GM18858 (cell line): Measurements from ENCODE around the gene PAGR1.
"Not testable (repeated sequence)": the region's sequence is repeated elsewhere in the genome, so short reads cannot be mapped to it uniquely, and the experiment has no call there.

Experiments
- ATAC-seq: cut with Tn5 transposase; IDR thresholded peaks from one replicate; pipeline ENCODE4 v1.9.1; 2021; ENCODE audit not compliant: unreplicated experiment

The PAGR1 gene

DNA sequence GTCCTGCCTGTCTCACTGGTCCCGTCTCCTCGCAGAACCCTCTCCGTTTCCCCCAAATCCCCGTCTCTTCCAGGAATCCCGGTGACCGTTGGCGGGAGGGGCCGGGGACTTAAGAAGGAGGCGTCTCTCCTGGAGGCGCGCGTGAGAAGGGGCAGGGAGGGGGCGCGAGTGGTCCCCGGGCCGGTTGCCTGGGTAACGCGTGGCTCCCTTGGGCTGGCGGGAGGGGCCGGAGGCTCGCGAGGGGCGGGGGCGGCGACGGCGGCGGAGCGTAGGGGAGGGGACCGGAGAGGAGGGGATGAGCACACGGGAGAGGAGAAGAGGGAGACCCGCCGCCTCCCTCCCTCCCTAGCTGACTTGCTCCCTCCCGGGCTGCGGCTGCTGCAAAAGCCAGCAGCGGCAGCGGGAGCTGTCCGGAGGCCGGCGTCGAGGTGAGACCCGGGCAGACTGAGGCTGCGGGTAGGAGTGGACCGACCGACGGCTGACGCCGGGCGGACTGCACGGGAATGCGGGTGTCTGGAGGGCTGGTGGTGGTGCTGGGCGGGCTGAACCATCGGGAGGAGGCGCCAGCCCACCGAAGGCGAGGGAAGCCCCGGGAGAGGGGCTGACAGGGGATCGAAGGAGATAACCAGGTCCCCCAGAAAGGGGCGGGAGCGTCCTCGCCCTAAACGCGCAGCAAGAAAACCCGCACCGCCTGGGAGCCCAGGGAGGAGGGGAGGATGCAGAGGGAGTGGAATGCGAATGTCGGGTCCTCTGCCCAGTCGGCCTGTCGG lies 3.9 kb upstream of the PAGR1 start, which contains the start of gene PRRT2:
Gene PRRT2 (plus strand): TSS at position 298 of the 770 bp plus-strand sequence. CDS start 862 bp downstream, outside the sequence.
- ATAC-seq = no peak

DNA sequence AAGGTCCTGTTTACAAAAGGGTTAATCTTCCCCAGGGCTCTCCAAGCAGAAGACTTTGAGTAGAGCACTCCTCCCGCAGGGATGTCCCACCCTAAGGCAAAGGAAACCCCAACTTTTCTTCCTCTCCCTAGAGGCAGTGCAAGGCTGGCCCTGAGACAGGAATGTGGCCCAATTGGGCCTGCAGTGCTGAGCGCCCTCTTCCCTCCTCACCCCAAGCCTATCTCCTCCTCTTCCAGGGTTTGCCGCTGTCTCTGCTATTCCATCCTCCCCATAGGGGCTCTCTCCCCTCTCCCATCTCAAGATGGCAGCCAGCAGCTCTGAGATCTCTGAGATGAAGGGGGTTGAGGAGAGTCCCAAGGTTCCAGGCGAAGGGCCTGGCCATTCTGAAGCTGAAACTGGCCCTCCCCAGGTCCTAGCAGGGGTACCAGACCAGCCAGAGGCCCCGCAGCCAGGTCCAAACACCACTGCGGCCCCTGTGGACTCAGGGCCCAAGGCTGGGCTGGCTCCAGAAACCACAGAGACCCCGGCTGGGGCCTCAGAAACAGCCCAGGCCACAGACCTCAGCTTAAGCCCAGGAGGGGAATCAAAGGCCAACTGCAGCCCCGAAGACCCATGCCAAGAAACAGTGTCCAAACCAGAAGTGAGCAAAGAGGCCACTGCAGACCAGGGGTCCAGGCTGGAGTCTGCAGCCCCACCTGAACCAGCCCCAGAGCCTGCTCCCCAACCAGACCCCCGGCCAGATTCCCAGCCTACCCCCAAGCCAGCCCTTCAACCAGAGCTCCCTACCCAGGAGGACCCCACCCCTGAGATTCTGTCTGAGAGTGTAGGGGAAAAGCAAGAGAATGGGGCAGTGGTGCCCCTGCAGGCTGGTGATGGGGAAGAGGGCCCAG lies 3.0 kb upstream of the PAGR1 start:
- no peak for ATAC-seq

DNA sequence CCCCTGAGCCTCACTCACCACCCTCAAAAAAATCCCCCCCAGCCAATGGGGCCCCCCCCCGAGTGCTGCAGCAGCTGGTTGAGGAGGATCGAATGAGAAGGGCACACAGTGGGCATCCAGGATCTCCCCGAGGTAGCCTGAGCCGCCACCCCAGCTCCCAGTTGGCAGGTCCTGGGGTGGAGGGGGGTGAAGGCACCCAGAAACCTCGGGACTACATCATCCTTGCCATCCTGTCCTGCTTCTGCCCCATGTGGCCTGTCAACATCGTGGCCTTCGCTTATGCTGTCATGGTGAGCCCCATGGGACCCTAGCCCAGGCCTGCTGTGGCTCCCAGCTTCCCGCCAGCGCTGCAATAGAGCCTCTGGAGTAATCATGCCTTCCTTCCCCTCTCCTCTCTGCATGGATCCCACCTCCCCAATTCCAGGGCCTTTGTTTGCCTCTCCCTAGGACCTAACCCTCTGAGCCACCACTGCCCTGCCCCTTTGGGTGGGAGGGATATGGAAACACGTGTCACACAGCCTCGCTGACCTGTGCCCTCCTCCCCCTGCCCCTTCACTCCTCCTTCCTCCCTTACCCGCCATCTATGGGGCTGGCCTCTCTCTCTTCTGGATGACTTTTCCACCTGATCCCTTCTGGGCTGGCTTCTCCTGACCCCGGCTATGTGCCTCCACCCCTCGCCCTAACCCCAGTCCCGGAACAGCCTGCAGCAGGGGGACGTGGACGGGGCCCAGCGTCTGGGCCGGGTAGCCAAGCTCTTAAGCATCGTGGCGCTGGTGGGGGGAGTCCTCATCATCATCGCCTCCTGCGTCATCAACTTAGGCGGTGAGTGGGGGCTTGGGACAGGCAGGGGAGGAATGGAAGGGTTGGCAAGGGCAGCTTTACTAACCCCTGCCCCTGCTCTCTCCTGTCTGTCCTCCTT lies 2.0 kb upstream of the PAGR1 start:
- ATAC-seq = no peak

GRCh38 chr16:29814592-29814991 lies 1.4 kb upstream of the PAGR1 start:
- ATAC-seq = no peak

DNA sequence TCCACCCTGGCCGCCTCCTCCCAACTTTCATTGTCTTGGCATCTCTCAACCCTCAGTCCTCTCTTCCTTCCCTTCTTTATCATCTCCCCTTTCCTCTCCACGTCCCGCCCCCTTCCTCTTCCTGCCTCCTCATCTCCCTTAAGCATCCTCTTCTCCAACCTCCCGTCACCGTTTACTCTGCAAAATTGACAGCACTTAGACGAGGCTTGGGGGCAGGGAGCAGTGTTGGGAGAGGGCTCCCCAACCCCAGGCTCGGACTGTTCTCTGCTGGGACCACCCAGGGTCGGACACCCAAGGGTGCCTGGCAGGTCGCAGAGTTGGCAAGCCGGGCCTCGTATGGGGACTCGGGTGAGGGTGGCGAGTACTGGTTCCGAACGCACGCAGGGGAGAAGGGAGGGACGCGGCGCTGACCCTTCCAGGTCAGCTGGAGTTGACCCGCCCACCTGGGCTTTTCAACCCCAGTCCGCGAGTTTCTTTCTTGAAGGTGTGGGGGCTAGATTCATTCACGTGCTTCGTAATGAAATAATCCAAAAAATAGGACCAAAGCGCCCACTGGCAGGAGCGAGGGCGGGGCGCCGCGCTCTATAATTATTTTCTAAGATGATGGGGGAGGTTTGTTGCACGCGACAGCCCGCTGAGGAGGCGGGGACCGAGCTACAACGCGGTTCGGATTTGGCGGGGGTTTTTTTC lies 775 bp upstream of the PAGR1 start:
- no peak for ATAC-seq

DNA sequence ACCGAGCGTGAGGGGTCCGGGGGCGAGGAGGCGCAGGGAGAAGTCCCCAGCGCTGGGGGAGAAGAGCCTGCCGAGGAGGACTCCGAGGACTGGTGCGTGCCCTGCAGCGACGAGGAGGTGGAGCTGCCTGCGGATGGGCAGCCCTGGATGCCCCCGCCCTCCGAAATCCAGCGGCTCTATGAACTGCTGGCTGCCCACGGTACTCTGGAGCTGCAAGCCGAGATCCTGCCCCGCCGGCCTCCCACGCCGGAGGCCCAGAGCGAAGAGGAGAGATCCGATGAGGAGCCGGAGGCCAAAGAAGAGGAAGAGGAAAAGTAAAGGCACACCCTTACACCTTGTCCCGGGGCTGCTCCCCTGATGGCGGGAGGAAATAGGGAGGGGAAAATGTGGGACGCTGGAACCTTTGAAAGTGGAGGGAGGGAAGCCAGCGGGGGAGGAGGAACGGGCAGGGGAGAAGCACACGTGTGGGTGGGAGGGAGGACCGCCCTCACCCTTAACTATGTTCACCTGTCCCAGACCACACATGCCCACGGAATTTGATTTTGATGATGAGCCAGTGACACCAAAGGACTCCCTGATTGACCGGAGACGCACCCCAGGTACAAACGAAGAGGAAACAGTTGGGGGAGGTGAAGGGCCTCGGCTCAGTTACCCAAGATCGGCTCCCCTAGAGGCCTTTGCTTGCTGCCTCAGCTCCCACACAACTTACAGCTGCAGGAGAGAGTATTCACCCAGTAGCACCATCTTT lies 916 bp downstream of the PAGR1 start:
- ATAC-seq = no peak

GRCh38 chr16:29818082-29818481 lies 2.1 kb downstream of the PAGR1 start:
- no peak for ATAC-seq

GRCh38 chr16:29819506-29819905 lies 3.6 kb downstream of the PAGR1 start:
- ATAC-seq = no peak

- no peak for ATAC-seq
Observed at GRCh38 chr16:29820271-29820701, 4.3 kb downstream of the PAGR1 start, which contains the start of gene MVP. TSS of gene MVP (plus strand) at chr16:29820462. CDS start at chr16:29830550, 10,088 bp downstream.

DNA sequence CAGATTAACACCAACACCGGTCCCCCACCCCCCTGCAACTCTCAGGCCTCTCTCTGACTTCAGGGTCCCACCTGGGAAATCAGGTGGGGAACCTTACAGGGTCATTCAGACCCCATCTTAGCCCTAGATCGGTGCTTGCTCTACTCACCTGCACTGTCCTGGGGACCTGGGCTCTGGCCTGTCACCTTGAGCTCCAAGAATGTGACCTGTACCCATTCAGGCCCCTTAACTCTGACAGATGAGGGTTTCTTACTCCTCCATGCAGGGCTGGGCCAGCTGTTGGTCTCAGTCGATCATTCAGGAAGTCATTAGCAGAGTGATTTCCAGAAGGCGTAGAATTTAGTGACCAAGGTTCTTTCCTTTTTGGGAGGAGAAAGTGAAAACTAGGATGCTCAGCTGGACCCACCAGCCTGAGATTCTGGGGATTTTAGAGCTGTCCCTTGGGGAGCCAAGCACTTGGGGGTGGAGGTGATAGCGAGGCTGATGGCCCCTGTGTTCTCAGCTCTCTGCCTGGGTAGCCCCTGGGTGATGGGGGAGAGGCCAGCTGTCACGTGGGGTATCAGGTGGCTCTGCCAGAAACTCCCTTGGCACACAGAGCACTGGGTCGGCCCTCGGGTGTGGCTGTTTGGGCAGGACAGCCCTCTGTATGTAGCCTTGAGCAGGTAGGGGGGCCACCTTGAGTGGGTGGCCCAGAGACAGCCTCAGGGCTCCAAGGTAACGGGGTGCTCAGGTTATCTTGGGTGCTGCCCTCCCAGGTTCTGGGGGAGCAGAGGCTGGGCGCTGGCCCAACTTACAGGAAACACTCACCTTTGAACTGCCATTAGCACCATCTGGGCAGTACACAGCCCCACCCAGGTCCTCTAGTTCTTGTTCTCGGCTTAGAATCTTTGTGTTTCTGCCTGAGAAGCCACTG lies 5.0 kb downstream of the PAGR1 start:
- ATAC-seq = no peak

DNA sequence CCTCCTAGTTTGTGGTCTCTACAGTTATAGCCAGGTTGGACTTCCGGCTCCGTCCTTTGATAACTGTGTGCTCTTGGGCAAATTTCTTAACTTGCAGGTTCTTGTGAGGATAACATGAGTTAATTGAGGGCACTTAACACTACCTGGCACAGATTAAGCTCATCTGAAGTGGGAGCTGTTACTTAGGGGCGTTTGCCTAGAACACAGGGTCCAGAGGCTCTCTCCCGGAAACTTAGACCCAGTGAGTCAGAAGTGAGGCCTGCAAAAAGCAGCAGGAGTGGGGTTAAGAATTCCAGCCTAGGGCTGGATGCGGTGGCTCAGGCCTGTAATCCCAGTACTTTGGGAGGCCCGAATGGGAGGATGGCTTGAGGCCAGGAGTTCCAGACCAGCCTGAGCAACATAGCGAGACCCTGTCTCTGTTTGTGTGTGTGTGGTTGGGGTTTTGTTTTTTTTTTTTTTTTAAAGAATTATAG lies 5.7 kb downstream of the PAGR1 start:
- ATAC-seq = no peak

DNA sequence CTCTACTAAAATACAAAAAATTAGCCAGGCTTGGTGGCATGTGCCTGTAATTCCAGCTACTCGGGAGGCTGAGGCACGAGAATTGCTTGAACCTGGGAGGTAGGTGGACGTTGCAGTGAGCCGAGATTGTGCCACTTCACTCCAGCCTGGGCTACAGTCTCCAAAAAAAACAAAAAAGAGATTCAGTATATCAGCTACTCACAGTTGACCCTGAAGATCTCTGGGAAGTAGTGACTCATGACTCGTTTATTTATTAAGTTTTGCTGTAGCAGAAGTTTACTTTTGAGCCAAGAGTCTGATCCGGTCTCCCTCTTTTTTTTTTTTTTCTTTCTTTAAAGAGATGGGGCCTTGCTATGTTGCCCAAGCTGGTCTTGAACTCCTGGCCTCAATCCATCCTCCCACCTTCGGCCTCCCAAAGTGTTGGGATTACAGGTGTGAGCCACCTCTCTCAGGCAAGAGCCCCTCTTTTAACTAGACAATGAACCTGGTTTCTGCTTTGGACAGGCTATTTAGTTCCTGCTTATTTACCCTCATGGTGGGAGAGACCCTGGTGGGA lies 8.7 kb downstream of the PAGR1 start:
- ATAC-seq = no peak

DNA sequence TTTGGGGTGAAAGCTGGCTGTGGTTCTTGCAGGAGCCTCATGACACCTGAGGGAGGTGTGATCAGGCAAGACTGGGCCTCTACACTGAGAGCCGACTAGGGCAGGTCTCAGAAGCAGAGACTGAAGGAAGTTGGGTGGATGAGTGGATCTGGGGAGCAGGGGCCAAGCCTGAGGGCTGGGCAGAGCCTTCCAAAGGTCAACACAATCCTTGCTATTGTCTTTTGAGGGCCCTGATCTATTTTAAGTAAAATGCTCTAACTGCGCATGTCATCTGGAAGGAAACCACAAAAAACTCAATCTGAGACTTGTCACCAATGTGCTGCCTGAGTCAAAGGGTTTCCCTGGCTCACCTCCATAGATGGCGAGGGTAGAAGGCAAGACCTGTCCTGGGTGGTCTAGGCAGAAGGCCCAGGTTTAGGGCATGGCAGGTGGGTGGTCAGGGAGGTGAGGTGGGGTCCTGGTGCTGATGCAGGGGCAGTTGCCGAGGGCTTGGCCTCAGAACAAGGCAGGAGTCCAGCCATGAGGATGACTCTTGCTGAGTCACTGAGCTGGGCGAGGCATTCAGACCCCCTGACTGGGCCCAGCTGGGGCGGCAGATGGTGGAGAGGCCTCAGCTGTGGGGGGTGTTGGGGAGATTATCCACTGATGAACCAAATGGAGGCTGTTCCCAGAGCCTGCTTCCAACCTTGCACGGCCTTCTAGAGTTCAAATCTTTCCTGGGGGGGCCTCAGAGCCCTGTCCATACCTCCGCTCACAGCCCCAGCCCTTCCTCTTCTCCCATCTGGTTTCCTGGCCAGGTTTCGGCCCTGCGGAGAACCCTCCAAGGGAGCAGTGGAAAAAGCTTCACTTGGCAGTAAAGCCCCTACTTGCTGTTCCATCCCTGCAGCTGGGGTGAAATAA lies 9.4 kb downstream of the PAGR1 start:
- no peak for ATAC-seq

- ATAC-seq = no peak
Observed at GRCh38 chr16:29826342-29826695, 10.4 kb downstream of the PAGR1 start.

GRCh38 chr16:29830774-29831173 lies 14.8 kb downstream of the PAGR1 start:
- no peak for ATAC-seq

- ATAC-seq = no peak
Observed at GRCh38 chr16:29831490-29831889, 15.5 kb downstream of the PAGR1 start.

DNA sequence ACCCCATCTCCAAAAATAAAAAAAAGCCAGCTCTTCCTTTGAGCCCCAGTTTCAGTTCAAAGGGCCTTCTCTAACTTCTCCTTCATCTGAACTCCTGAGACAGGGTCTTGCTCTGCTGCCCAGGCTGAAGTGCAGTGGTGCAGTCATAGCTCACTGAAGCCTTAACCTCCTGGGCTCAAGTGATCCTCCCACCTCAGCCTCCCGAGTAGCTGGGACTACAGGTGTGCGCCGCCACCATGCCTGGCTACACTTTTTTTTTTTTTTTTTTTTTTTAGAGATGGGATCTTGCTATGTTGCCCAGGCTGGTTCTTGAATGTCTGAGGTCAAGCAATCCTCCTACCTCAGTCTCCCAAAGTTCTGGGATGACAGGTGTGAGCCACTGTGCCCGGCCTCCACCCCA lies 17.3 kb downstream of the PAGR1 start:
- ATAC-seq = not testable (repeated sequence)
